Activated CD8-positive, alpha-beta memory T cell treated with anti-CD3 and anti-CD28 coated beads, Interleukin-2, amount 50 U/mL, for 48 hours (primary cell): ENCODE measurements around the gene CYP46A1.
A peak's percentile ranks its signal among the peaks of the same experiment; 100 is the strongest.

ENCODE experiments used
- DNase-seq: peaks from one replicate; pipeline ENCODE4 v3.0.0-alpha.2; 2020

Gene CYP46A1

DNA sequence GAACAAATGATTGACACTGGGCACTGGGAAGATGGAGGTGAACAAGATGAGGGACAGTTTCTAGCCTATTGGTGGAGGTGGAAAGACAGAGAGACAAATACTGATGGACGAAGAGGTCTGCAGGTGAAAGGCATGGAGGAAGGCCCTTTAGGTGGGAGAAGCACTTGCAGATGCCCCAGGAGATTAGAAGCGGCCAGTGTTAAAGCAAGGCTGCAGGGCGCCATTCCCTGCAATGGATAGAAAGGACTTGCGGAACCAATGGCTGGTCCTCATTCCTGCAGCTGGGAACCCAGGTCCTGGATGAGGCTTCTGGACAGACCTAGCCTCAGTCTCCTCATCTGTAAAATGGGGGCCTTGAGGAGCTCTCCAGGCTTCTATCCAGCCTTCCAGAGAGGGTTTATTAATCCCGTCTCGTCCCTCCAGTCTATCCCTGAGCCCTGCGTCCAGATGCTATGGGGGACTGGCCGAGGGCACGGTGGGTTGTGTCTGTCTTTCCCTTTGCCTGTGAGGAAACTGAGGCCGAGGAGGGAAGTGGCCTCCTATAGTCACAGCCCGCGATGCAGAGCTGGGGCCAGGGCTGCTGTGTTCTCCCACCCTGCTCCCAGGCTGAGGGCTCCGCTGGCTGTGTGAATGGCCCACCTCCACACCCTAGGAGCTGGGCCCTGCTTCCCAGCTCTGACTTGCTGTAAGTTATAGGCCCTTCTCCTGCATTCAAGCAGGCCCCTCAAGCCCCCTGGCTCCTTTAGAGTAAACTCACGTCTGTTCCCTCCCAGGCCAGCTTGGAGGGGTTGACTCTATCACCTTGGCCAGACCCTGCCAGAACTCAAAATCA lies 33.0 kb downstream of the CYP46A1 start:
- peak; percentile 28 for DNase-seq

DNA sequence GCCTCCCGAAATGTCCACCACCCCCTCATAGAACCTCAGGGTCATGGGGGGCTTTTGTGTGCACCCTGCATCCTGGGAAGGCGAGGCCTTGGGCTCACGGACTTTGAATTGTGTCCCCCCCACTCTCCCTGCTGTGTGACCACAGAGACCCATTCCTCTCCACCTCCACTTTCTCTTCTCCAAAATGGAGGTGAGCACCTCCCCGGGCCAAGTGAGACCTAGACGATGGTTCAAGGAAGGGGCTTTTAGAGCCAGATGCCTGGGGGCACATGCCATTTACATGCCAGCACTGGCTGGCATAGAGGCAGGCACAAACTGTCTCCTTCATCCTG lies 33.5 kb downstream of the CYP46A1 start:
- peak; percentile 29 for DNase-seq

DNA sequence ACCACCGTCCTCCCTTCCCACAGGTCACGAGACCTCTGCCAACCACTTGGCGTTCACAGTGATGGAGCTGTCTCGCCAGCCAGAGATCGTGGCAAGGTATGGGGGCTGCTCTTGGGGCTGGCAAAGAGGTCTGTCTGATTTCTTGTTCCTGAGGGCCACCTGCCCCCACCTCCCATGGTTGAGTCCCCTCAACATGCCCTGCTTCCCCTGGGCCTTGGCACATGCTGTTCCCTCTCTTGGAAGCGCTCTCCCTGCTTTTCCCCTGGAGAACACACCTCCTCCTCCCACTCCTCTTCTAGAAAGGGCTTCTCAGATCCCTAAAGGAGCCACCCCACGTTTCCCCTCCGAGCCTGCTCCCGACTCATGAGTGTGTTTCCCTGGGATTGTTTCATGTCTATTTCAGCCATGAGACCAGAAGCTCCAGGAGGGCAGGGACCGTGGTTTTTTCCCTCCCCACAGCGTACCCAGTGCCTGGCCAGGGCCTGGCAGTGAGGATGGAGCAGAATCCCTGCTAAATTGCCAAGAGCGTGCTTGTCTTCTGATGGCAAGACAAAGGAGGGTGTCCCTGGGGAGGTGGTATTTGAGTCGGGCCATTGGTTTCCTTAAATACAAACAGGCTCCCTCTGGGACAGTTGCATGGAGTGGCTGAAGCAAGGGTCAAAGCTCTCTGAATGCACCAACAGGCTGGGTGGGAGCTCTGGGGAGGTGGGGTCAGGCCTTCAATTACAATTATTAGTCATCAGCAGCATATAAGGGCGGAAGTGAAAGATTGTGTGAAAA lies 34.1 kb downstream of the CYP46A1 start:
- DNase-seq: peak; percentile 20

DNA sequence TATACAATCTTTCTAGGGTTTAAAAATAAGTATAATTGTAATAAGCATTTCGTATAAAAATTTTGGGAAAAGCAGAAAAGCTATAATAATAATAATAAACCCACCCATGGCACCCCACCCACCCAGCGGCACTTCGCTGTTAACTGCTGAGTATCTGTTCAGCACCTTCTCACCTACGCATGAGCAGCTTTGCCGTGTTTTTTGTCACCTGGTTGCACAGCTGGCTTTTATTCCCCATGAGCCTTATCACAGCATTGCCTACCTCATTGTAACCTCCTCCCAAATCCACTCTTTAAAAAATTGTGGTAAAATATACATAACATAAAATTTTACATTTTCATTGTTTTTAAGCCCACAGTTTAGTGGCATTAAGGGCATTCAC lies 34.7 kb downstream of the CYP46A1 start:
- DNase-seq: no peak

DNA sequence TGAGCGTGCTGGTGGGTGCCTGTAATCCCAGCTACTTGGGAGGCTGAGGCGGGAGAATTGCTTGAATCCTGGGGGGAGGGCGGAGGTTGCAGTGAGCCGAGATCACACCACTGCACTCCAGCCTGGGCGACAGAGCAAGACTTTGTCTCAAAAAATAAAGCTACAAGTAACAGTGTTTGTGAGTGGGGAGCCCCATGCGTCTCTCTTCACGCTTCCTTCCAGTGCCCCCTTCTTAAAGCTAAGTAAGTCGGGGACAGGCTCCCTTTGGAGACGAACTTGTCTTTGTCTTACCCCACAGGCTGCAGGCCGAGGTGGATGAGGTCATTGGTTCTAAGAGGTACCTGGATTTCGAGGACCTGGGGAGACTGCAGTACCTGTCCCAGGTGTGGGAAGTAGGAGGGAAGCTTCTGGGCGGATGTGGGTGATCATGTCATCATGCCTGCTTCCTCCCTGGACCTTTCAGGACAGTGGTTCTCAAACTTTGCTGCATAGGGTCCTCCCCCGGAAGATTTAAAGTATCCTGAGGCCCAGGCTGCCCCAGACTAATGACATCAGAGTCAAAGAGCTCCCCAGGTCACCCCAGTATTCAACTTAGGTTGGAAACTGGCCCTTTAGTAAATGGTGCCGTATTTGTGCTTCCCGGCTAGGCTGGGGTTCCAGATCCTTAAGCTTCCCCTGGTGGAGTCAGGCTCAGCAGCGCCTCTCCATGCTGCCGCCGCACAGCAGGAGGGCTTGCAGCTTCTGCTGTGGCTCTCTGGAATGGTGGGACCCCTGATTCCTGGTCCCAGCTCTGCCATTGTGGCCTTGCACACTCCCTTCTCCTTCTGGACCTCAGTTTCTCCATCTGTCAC lies 37.1 kb downstream of the CYP46A1 start:
- peak; percentile 25 for DNase-seq

DNA sequence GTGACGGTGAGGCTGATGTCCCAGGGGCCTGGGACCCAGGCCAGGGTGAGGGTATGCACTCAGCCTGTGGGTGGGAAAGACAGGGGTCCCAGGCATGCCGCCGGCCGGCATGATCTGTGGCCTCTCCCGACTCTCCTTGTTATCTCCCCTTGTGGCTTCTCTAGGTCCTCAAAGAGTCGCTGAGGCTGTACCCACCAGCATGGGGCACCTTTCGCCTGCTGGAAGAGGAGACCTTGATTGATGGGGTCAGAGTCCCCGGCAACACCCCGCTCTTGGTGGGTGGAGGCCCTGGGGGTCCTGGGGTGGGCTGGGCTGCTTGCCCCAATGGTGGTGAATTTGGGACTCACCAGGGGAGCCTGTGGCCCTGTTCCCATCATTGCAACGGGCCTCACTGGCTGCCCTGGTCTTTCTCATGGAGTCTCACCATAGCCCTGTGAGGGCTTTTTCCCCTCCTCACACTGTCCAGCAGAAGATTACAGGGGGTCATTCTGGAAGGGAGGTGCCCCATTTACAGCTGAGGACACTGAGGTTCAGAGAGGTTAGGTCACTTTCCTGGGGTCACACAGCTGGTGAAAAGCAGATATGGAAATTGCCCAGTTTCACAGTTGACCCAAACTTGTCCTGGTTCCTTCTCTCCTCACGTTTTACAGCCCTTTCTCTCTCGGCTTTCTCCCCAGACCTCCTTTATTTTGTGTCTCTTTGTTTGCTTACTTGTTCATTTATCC lies 37.9 kb downstream of the CYP46A1 start:
- peak; percentile 15 for DNase-seq

DNA sequence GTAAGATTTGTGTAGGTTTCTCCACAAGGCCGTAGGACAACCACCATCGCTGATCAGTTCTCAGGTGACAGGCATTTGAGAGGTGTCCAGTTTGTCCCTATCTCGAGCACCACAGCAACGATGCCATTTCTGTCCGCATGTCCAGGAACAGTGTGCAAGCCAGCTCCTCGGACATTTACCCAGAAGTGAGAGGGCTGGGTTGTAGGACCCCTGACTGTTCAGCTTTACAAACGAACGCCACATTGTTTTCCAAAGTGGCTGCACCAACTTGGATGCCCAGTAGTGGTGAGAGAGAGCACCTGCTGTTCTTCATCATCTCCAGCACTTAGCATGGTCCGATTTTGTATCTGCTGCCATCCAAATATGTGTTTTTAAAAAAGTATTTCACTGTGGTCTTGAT lies 38.6 kb downstream of the CYP46A1 start:
- peak; percentile 8 for DNase-seq

DNA sequence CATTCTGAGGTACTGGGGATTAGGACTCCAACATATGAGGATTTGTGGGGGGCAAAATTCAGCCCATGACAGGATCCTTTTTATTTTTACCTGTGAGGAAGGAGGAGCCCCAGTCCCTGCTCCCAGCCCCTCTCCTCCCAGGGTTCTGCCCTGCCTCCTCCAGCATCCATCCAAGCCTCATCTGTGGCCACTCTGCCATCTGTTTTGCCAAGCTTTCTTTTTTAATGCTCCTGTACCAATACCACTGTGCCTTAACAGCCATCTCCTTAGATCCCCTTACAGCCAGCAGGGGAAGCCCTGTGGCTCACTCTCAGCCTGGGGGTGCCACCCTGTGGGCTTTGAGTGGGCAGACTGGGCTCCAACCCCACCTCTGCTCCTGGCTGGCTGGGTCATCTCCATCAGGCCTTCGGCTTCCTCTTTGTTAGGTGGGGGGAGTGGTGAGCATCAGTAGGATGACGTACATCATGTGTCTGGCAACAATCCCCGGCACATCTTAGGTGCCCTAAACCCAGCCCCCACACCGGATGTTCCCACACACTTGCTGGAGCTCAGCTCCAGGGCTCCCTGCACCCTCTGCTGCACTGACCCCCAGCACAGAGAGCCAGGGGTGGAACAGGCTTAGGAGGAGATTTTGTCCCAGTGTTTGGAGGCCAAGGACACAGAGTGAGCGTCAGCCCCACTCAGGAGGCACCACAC lies 40.2 kb downstream of the CYP46A1 start:
- DNase-seq: peak; percentile 44

DNA sequence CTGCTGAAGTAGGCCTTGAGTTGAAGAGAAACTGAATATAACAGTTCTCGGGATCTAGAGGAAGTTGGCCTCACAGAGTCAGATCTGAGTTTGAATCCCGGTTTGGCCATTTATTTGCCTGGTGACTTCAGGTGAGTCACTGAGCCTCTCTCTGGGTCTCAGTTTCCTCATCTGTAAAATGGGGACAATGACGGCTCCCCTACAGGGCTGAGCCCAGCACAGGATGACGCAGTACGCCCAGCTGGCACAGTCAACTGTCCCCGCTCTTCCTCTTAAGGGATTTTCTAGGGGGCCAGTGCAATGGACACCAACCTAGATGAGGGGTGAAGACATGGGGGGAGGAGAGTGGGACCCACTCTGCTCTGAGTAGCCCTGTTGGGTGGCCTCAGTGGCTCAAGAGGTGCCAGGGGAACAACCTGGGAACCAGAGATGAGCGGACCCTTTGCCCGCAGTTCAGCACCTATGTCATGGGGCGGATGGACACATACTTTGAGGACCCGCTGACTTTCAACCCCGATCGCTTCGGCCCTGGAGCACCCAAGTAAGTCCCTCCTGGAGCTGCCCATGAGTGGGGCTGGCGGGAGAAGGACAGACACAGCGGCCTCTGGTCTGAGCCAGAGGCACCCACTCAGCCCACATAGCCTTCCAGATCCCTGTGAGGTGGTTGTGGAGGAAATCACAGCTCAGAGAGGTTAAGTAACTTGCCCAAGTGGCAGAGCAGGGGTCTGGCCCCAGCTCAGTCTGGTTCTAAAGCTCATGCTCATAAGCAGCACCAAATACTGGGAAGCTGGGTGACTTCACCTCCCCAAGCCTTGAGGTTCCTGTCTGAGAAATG lies 41.1 kb downstream of the CYP46A1 start:
- DNase-seq: peak; percentile 37

DNA sequence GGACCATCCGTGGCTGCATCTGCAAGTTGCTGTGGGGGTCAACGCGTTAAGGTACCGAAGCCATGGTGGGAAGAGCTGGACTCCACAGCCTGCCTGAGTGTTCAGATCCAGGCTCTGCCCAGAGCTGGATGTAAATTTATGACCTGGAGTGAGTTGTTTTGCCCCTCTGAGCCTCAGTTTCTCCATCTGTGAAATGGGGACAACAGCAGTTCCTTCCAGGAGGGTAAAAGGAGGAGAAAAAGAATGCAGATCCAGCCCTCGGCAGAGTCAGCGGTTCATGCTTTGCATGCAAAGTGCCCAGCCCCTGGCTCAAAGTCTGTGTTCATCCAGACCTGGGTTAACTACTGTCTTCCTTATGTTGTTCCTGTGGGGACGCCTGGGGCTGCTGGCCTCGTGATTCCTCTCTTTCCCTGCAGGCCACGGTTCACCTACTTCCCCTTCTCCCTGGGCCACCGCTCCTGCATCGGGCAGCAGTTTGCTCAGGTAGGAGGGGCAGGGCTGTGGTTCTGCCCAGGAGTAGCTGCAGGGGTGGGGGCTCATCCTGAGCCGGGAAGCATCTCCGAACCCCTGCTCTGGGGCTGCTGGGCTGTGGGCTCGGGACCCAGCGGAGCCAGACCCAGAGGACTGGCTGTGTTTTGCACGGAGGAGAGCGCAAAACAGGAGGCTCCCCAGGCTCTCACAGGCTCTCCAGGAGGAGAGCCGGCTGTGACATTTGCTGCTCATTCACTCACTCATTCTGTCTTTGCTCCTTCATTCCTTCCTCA lies 41.9 kb downstream of the CYP46A1 start:
- DNase-seq: peak; percentile 35

DNA sequence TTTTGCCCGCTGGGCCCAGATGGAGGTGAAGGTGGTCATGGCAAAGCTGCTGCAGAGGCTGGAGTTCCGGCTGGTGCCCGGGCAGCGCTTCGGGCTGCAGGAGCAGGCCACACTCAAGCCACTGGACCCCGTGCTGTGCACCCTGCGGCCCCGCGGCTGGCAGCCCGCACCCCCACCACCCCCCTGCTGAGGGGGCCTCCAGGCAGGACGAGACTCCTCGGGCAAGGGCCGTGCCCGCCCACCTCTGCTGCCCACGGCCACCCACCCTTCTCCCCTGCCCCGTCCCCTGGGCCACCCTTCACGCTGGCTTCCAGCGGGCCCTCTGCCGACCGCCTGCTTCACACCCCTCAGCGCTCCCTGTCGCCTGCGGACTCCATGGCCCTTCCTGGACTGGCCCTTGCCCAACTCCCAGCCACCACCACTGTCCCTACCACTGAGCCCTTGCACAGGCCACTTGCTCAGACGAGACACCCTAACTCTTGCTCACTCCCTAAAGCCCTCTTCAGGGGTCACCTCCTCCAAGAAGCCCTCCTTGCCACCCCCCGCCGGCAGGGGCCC lies 42.5 kb downstream of the CYP46A1 start:
- no peak for DNase-seq

DNA sequence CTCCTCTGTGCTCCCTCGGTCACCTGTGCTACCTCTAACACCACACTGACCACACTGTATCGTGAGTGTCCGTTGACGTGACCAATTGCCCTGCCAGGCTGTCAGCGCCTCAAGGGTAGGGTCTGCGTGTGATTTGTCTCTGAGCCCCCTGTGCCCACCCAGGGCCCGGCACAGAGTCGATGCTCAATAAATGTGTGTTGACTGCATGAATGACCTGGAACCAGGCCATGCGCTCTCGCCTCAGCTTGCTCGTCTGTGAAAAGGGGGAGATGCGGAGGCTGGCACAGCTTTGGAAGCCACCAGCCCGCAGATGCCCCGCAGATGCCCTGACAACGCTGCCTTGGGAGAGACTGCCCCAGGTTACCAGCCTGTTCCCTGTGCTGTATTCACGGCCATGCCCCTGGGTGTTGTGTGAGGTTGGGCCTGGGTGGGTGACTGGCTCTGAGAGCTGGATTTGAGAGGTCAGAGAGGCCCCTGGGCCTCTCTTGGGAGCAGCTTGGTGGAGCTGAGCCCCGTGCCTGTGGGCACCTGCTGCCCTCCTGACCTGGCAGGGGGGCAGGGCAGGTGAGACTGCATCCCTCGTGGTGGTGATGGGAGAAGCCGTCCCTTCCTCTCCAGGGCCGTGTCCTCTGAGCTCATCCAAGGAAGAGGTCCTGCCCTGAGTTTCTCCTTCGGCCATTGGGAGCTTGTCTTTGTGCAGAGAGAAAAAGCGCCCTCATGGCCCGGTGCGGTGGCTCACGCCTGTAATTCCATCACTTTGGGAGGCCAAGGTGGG lies 43.2 kb downstream of the CYP46A1 start:
- peak; percentile 39 for DNase-seq

DNA sequence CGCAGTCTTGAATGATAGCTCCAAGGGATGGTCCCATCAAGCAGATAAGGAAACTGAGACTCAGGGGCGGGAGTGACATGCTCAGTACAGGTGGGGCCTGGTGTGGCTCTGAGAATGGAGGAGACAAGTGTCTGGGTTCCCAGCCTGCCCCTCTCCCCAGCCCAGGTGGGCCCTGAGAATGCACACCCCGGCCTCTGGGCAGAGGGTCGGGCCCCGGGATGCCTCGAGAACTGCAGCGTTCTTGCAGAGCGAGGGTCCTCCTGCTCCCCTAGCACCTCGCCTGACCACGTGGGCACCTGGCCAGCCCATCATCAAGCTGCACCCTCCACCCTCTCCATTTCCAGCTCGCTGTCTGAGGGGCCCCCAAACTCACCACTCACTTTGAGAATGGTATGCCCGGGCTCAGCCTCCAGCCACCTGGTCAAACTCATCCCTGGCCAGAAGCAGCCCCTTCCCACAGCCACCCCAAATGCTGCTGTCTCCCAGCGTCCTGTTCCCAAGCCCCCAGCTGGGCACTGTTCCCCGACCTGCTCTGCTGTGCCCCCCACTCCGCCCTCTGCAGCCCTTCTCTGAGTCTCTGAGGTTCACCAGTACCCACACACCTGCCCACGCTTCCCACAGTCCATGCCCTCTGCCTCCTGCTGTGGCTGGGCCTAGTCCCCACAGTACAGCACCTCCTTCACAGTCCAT lies 44.3 kb downstream of the CYP46A1 start:
- peak; percentile 44 for DNase-seq

DNA sequence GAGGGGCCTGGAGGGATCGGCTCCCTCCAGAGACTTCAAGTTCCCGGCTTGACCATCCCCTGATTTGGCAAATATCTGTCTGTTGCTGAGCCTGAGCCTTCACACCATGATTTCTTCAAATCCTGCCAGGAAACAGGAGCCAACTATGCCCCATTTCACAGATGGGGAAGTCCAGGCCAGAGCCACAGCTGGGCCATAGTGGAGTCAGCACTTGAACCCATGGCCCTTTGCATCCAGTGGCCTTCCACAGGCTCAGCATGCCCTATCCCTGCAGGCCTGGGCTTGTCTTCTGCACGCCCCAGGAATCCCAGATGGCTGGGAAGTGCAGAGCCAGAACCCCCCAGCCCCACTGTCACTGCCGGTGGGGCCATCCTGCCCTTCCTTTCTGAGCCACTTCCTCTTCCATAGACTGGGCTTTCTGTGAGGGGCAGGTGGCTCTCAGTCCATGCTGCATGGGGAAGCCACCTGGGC lies 44.9 kb downstream of the CYP46A1 start:
- DNase-seq: peak; percentile 33

DNA sequence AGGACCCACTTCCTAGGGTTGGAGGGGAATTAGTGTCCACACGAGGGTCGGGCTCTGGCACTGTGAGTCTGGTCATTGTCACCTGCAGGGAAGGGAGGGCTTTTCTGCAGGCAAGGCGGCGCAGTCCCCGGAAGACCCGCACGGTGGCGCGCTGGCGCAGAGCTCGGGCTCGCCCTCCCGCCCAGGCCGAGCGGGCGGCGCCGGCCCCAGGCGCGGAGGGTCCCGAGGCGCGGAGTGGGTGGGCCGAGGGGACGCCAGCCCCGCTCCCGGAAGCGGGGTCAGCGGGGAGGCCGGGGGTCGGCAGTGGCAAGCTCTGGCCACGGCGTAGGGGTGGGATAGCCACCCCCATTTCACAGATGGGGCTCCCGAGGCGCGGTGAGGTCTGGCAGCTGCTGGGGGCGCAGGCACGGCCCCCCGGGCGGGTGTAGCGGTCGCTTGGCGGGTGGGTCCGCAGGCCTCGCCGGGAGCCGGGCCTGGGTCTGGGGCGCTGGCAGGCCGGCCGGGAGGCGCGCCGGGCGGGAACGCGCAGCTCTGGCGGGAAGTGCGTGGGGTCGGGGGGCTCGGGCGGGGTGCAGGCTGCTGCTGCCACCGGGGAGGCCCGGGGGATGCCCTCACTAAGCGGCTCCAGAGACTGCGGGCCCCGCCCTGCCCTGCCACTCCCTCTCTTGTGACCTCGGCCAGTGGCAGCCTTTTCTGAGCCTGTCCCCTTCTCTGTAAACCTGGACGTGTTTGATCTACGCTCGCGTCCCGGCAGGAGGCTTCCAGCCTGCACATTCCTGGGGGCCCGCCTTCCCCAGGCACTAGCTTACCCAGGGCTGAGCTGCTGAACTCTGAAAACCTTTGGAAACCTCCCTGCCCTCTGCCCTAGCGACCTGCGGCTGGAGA lies 46.1 kb downstream of the CYP46A1 start:
- peak; percentile 96 for DNase-seq

DNA sequence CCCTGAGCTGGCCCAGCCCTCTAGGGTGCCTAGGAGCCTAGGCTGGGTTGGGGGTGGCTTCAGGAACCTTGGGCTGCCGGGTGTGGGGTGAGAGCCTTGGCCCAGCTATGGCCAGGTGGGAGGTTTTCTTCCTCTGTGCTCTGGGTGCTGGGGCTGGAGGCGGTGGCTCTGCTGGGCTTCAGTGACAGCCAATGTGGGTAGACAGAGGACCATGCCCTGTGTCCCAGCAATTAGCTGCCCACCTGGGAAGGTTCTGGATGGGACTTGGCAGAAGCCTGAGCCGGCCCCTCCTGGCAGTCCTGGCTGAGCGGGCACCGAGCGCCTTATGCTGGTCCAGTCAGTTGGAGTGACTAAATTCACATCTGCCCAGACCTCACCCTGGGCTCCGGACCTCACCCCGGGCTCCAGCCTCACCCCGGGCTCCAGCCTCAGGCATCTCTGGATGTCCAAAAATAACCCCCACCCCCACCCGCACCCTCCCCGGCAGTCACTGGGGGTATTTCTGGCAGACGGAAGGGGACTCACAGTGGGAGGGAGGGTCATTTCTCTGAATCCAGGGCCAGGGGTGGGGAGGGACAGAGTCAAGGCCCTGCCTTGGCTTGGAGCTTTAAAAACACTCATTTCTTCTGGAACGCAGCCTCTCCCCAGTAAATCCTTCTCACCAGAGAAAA lies 46.9 kb downstream of the CYP46A1 start:
- DNase-seq: peak; percentile 50
